ENCODE data around the gene ANGPTL2. TPM values are rescaled to one million over a fixed set of nuclear protein-coding genes. Genes with fewer than 3 reads are reported as not detected.

The ANGPTL2 gene
- total RNA-seq, 1 experiment from 2014 or later = 0.20 TPM

- CTCF ChIA-PET = no interaction called here
- ATAC-seq = no peak
- no TSS peak for BruUV-seq (replicated peaks)
Observed at GRCh38 chr9:127083138-127083980, 39.1 kb downstream of the ANGPTL2 start.

More at GRCh38 chr9:127083138-127083980, 39.1 kb downstream of the ANGPTL2 start:
- Histone ChIP-seq H3K9me2 (ENCODE audit: insufficient read depth) (no peaks in the 10 kb centered on the region), H3K9me3 (ENCODE audit: control insufficient read depth in 1 of 2, insufficient read depth in 1 of 2, low read depth in 1 of 2, low read length in 2 of 2) (no peaks in the 10 kb centered on the region), H3K79me2 (ENCODE audit: insufficient read depth, low read length) (no peaks in the 10 kb centered on the region), H2AFZ (ENCODE audit: low read depth, low read length, poor library complexity, severe bottlenecking) (no peak overlapping the region), H3K27me3 (ENCODE audit: insufficient read depth, low read length) (no peaks in the 10 kb centered on the region), H3K27ac (ENCODE audit: low read depth, low read length) (no peak overlapping the region), H3K36me3 (ENCODE audit: control insufficient read depth in 1 of 2, insufficient read depth in 2 of 2, low read length in 2 of 2) (no peaks in the 10 kb centered on the region), H3K4me1 (ENCODE audit: control insufficient read depth in 1 of 2, insufficient read depth in 2 of 2, low read length in 2 of 2) (no peaks in the 10 kb centered on the region), H3K9ac (ENCODE audit: low read length) (no peak overlapping the region), H3K4me2 (ENCODE audit: low read length) (no peak overlapping the region), H3K4me3 (replicated peaks in 1 of 2; ENCODE audit: low read depth in 1 of 2, low read length in 2 of 2) (no peak overlapping the region), H4K20me1 (ENCODE audit: insufficient read depth) (no peaks in the 10 kb centered on the region)
- intact Hi-C loops (cut with micrococcal nuclease) = no loop called here
- TF ChIP-seq EZH2 (IDR thresholded peaks at IDR 0.05) (no peak), POLR2AphosphoS5 (IDR thresholded peaks at IDR 0.05; ENCODE audit: low read depth, low read length) (no peak), ZNF274 (IDR thresholded peaks at IDR 0.05; ENCODE audit: low read depth, low read length) (no peak), TCF7L2 (IDR thresholded peaks at IDR 0.05; ENCODE audit: borderline replicate concordance, extremely low read depth, insufficient read depth, insufficient read length) (no peak), SRF (IDR thresholded peaks at IDR 0.05; ENCODE audit: low read depth) (no peak), MAX (IDR thresholded peaks at IDR 0.05) (no peak), EGR1 (IDR thresholded peaks at IDR 0.05; ENCODE audit: low read depth) (no peak), RAD21 (IDR thresholded peaks at IDR 0.05; ENCODE audit: low read depth) (no peak), FOSL1 (IDR thresholded peaks at IDR 0.05; ENCODE audit: low read depth) (no peak), SP1 (IDR thresholded peaks at IDR 0.05; ENCODE audit: low read depth) (no peak), POLR2A (IDR thresholded peaks at IDR 0.05; ENCODE audit: borderline replicate concordance, extremely low read depth, insufficient read depth, insufficient read length) (no peak), ATF3 (IDR thresholded peaks at IDR 0.05) (no peak), YY1 (IDR thresholded peaks at IDR 0.05; ENCODE audit: extremely low read depth, insufficient replicate concordance, low read depth, low read length) (no peak), ZFX (IDR thresholded peaks at IDR 0.05) (no peak), ELF1 (IDR thresholded peaks at IDR 0.05; ENCODE audit: borderline replicate concordance, low read depth) (no peak), CBX3 (IDR thresholded peaks at IDR 0.05; ENCODE audit: low read depth) (no peak), EZH2phosphoT487 (IDR thresholded peaks at IDR 0.05; ENCODE audit: borderline replicate concordance) (no peak), JUND (IDR thresholded peaks at IDR 0.05) (no peak), SIN3A (IDR thresholded peaks at IDR 0.05; ENCODE audit: low read depth) (no peak), CTCF (IDR thresholded peaks at IDR 0.05 in 2 of 3, conservative IDR thresholded peaks at IDR 0.05 in 1 of 3; ENCODE audit: borderline replicate concordance in 1 of 3, insufficient read depth in 1 of 3, low read depth in 2 of 3, low read length in 2 of 3) (no peak)
- no peak for DNase-seq (ENCODE audit: low read depth, low spot score)
- POLR2A ChIA-PET = no interaction called here
- RAD21 ChIA-PET (ENCODE audit: low non-redundant PET in 1 of 2, low total read pairs in 2 of 2, uncharacterized antibody in 2 of 2, unreplicated experiment in 2 of 2) = no interaction called here

Measured in HCT116 (cell line).